Measurements from ENCODE around the gene QRFP. TPM values are rescaled to one million over a fixed set of nuclear protein-coding genes. Genes with fewer than 3 reads are reported as not detected.

QRFP gene
- polyA plus RNA-seq, 1 of the 3 experiments (the other 2 are of a cell fraction): not detected

- Histone ChIP-seq H3F3A (replicated peaks; ENCODE audit: insufficient read depth) (peaks cover 9% of the 10 kb centered on the region), H2AFZ (ENCODE audit: low read depth) (peak overlapping the region; percentile 49), H3K79me2 (ENCODE audit: insufficient read depth) (no peaks in the 10 kb centered on the region), H3K9me2 (no peaks in the 10 kb centered on the region), H3K27ac (ENCODE audit: low read depth in 2 of 2, low read length in 1 of 2) (peak overlapping the region in 1 of 2 experiments; percentile 71; a peak in 2 of 4 replicates), H3K4me2 (peak overlapping the region; percentile 57), H3K9ac (peak overlapping the region; percentile 41; the same call in 1 of the 2 replicates), H3K4me3 (ENCODE audit: low read depth in 2 of 2, low read length in 1 of 2) (no peak overlapping the region), H3K4me1 (ENCODE audit: control insufficient read depth in 1 of 2, insufficient read depth in 2 of 2, low read depth in 1 of 2, low read length in 1 of 2) (peaks cover 11 to 18% of the 10 kb centered on the region in 2 experiments; a peak in 3 of 4 replicates), H3K36me3 (replicated peaks in 1 of 2; ENCODE audit: control insufficient read depth in 1 of 2, insufficient read depth in 2 of 2, low read length in 1 of 2) (no peaks in the 10 kb centered on the region), H4K20me1 (ENCODE audit: insufficient read depth) (no peaks in the 10 kb centered on the region), H3K9me3 (no peaks in the 10 kb centered on the region), H3K27me3 (ENCODE audit: insufficient read depth) (no peaks in the 10 kb centered on the region)
- 30% methylated on average over 4 of the region's 14 CpGs for WGBS (ENCODE audit: low lambda C conversion rate)
- peak; percentile 77 for DNase-seq
- ChIA-PET POLR2A (no interaction called here), CTCF (interaction anchor here (0.8 to 3.0 kb wide), 11 partner anchors 10 to 157 kb away, joined by 3 to 10 read pairs (median 4); no protein-coding TSS in a partner anchor)
- TF ChIP-seq TCF12 (IDR thresholded peaks at IDR 0.05) (peak; percentile 44), CTCF (IDR thresholded peaks at IDR 0.05) (no peak), FOSL2 (IDR thresholded peaks at IDR 0.05; ENCODE audit: borderline replicate concordance, low read depth) (peak; percentile 67), USF1 (IDR thresholded peaks at IDR 0.05; ENCODE audit: borderline replicate concordance, low read depth) (no peak), NFIC (IDR thresholded peaks at IDR 0.05; ENCODE audit: borderline replicate concordance) (peak; percentile 96), TEAD4 (IDR thresholded peaks at IDR 0.05; ENCODE audit: borderline replicate concordance, insufficient read depth) (peak; percentile 25; the same call in 1 of the 2 replicates), TAF1 (IDR thresholded peaks at IDR 0.05; ENCODE audit: borderline replicate concordance, low read depth, low read length) (0 out of 2 replicates have a peak, but pooled peaks have one; percentile 6), MEF2A (IDR thresholded peaks at IDR 0.05; ENCODE audit: borderline replicate concordance, low read depth) (no peak), MAX (IDR thresholded peaks at IDR 0.05; ENCODE audit: low read depth) (peak; percentile 20), EP300 (IDR thresholded peaks at IDR 0.05; ENCODE audit: borderline replicate concordance in 1 of 2, low read depth in 1 of 2, low read length in 1 of 2) (peak in 1 of 2 experiments; percentile 25; a peak in 1 of 4 replicates), SMC3 (IDR thresholded peaks at IDR 0.05; ENCODE audit: low read depth, low read length) (no peak), YY1 (IDR thresholded peaks at IDR 0.05; ENCODE audit: low read depth) (peak; percentile 66; the same call in 1 of the 2 replicates), NRF1 (IDR thresholded peaks at IDR 0.05; ENCODE audit: low read depth, low read length) (no peak), JUND (IDR thresholded peaks at IDR 0.05) (peak; percentile 53)
- TF ChIP-seq, protein P1, sequence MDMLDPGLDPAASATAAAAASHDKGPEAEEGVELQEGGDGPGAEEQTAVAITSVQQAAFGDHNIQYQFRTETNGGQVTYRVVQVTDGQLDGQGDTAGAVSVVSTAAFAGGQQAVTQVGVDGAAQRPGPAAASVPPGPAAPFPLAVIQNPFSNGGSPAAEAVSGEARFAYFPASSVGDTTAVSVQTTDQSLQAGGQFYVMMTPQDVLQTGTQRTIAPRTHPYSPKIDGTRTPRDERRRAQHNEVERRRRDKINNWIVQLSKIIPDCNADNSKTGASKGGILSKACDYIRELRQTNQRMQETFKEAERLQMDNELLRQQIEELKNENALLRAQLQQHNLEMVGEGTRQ (IDR thresholded peaks at IDR 0.05; ENCODE audit: borderline replicate concordance, low read depth, low read length): no peak
- TF ChIP-seq, protein P2, sequence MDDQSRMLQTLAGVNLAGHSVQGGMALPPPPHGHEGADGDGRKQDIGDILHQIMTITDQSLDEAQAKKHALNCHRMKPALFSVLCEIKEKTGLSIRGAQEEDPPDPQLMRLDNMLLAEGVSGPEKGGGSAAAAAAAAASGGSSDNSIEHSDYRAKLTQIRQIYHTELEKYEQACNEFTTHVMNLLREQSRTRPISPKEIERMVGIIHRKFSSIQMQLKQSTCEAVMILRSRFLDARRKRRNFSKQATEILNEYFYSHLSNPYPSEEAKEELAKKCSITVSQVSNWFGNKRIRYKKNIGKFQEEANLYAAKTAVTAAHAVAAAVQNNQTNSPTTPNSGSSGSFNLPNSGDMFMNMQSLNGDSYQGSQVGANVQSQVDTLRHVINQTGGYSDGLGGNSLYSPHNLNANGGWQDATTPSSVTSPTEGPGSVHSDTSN (IDR thresholded peaks at IDR 0.05): peak; percentile 74
Observed at GRCh38 chr9:130927995-130928900, 31.6 kb upstream of the QRFP start.

Data from SK-N-SH (cell line).